NCI-H1048 (cell line): ENCODE measurements around the gene CNPY2.
"Not testable (repeated sequence)": the region's sequence is repeated elsewhere in the genome, so short reads cannot be mapped to it uniquely, and the experiment has no call there.

Experiments used
- DNase-seq: peaks from one replicate; lab custom pipeline; 2025; lab: John Stamatoyannopoulos, UW

Gene CNPY2

GRCh38 chr12:56333679-56334489 lies 18.1 kb upstream of the CNPY2 start, which contains the start of gene PAN2:
Gene PAN2 (minus strand): TSS chr12:56334000. CDS start chr12:56333094, 906 bp downstream.
- peak; percentile 94 for DNase-seq

- DNase-seq = no peak
Measured at GRCh38 chr12:56333197-56333678, 17.4 kb upstream of the CNPY2 start.

GRCh38 chr12:56332512-56333196 lies 16.9 kb upstream of the CNPY2 start:
- DNase-seq = no peak

GRCh38 chr12:56330936-56331490 lies 15.2 kb upstream of the CNPY2 start:
- no peak for DNase-seq

- no peak for DNase-seq
Measured at GRCh38 chr12:56326533-56326932, 10.7 kb upstream of the CNPY2 start.

GRCh38 chr12:56326126-56326525 lies 10.3 kb upstream of the CNPY2 start:
- DNase-seq = no peak

GRCh38 chr12:56324206-56324605 lies 8.4 kb upstream of the CNPY2 start:
- no peak for DNase-seq

- not testable (repeated sequence) for DNase-seq
Measured at GRCh38 chr12:56321610-56322009, 5.8 kb upstream of the CNPY2 start.

GRCh38 chr12:56321027-56321426 lies 5.2 kb upstream of the CNPY2 start:
- no peak for DNase-seq

- no peak for DNase-seq
Measured at GRCh38 chr12:56317675-56318074, 1.9 kb upstream of the CNPY2 start.

GRCh38 chr12:56315249-56315621 lies 553 bp downstream of the CNPY2 start:
- no peak for DNase-seq

- DNase-seq = no peak
Measured at GRCh38 chr12:56311003-56311402, 4.8 kb downstream of the CNPY2 start.

- no peak for DNase-seq
Measured at GRCh38 chr12:56308714-56309113, 7.1 kb downstream of the CNPY2 start.

- DNase-seq = no peak
Measured at GRCh38 chr12:56307221-56307965, 8.4 kb downstream of the CNPY2 start.

- no peak for DNase-seq
Measured at GRCh38 chr12:56304872-56305590, 10.8 kb downstream of the CNPY2 start.

GRCh38 chr12:56304276-56304675 lies 11.5 kb downstream of the CNPY2 start:
- DNase-seq = no peak

- no peak for DNase-seq
Measured at GRCh38 chr12:56300644-56301464, 14.9 kb downstream of the CNPY2 start.

- peak; percentile 97 for DNase-seq
Measured at GRCh38 chr12:56299853-56300643, 15.7 kb downstream of the CNPY2 start, which contains the start of gene CS. Gene CS (minus strand): TSS chr12:56300330. CDS start chr12:56300201, 129 bp downstream.

GRCh38 chr12:56299308-56299852 lies 16.4 kb downstream of the CNPY2 start:
- no peak for DNase-seq
